Measurements from ENCODE around the gene CFAP45. TPM values are rescaled to one million over a fixed set of nuclear protein-coding genes. Genes with fewer than 3 reads are reported as not detected.

The CFAP45 gene
- total RNA-seq, 6 experiments from 2014 or later: 0.94 to 2.5 (median 1.2) TPM

DNA sequence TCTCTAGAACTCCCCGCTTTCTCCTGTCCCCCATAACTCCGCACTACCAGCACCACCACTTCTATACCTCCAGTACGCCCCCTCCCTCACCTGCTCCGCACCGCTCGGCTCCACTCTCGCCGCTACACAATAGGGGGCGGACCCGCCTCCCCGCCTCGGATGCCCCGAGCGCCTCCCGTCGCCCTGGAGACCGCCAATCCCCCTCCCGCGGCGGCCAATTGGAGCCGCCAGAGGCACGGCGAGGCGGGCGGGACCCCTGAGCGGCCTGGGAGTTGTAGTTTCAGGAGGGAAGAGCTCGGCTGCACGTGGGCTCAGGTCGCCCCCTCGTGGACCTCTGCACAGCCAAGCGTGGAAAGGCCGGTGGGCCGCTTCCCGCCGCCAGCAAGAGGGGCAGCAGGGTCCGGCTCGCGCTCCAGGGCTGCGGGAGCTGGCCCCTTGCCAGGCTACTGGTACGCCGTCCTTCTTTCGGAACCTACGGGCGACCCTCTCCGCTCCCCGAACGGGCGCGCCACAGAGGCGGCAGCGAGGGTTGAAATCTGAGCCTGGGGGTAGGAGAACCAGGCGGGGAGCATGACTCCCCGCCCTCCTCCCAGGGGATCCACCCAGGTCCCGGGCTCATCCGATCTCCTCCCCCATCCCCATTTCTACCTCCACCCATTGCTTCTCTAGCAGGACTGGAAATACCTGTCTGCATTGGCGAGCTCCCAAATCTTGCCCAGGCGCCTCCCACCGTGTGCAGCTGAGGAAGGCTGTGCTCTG lies 45.7 kb upstream of the CFAP45 start, which contains the start of gene IGSF9:
Gene IGSF9 (minus strand): TSS at position 131 of the 759 bp plus-strand sequence. CDS start 2,159 bp downstream, outside the sequence.
- H3K4me3 Mint-ChIP-seq: peak within 1 kb of the TSS; percentile 71
- H3K4me1 Mint-ChIP-seq (ENCODE audit: low read depth): peaks cover 9% of the 10 kb centered on the region; the same call in 1 of the 2 replicates
- DNase-seq: peak; percentile 6
- no peaks in the 10 kb centered on the region for H3K9me3 Mint-ChIP-seq
- peaks cover 41% of the 10 kb centered on the region for H3K27me3 Mint-ChIP-seq (ENCODE audit: insufficient read depth)
- no peak within 1 kb of the TSS for H3K27ac Mint-ChIP-seq
- H3K36me3 Mint-ChIP-seq (ENCODE audit: low read depth): no peaks in the 10 kb centered on the region
- TF ChIP-seq, protein P1, sequence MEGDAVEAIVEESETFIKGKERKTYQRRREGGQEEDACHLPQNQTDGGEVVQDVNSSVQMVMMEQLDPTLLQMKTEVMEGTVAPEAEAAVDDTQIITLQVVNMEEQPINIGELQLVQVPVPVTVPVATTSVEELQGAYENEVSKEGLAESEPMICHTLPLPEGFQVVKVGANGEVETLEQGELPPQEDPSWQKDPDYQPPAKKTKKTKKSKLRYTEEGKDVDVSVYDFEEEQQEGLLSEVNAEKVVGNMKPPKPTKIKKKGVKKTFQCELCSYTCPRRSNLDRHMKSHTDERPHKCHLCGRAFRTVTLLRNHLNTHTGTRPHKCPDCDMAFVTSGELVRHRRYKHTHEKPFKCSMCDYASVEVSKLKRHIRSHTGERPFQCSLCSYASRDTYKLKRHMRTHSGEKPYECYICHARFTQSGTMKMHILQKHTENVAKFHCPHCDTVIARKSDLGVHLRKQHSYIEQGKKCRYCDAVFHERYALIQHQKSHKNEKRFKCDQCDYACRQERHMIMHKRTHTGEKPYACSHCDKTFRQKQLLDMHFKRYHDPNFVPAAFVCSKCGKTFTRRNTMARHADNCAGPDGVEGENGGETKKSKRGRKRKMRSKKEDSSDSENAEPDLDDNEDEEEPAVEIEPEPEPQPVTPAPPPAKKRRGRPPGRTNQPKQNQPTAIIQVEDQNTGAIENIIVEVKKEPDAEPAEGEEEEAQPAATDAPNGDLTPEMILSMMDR (IDR thresholded peaks at IDR 0.05): peak; percentile 65

DNA sequence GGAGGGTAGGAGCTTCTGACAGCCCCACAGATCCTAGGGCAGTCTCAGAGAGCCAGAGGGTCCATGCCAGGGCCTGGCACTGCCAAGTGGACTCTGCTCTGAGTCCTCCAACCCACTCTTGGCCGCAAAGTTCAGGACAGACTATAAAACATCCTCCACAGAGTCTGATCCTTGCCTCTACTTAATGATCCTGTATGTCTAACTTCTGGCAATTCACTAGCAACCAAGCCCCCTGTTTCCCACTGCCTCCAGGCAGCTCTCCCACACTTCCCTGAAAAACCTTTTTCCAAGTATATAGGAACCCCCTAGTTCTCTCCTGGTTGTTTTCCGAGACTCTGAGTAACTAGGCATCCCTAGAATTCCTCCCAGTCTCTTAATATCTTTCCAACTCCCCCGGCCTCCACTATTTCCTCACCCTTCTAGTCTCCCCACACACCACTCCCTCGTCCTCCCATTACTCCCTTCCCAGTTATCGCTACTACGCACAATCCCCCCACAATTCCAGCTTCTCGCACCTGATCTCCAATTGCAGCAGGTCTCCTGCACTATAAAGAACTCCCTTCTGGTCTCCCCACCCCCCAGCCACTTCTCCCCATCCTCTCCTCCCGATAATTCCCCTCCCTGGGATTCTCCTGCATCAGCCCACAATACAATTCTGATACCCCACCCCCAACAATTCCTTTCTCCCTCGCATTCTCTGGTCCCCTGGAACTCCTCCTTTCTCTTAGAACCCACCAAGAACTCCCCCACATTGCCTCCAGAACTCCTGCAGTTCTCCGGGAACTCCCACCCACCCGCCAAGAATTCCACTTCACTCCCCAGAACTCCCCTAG lies 44.9 kb upstream of the CFAP45 start:
- TF ChIP-seq, protein P1 (IDR thresholded peaks at IDR 0.05): no peak
- Mint-ChIP-seq H3K9me3 (no peaks in the 10 kb centered on the region), H3K36me3 (ENCODE audit: low read depth) (no peaks in the 10 kb centered on the region), H3K27me3 (ENCODE audit: insufficient read depth) (peaks cover 42% of the 10 kb centered on the region), H3K27ac (no peak overlapping the region), H3K4me3 (peak overlapping the region; percentile 71), H3K4me1 (ENCODE audit: low read depth) (peaks cover 9% of the 10 kb centered on the region; the same call in 1 of the 2 replicates)
- DNase-seq: no peak

DNA sequence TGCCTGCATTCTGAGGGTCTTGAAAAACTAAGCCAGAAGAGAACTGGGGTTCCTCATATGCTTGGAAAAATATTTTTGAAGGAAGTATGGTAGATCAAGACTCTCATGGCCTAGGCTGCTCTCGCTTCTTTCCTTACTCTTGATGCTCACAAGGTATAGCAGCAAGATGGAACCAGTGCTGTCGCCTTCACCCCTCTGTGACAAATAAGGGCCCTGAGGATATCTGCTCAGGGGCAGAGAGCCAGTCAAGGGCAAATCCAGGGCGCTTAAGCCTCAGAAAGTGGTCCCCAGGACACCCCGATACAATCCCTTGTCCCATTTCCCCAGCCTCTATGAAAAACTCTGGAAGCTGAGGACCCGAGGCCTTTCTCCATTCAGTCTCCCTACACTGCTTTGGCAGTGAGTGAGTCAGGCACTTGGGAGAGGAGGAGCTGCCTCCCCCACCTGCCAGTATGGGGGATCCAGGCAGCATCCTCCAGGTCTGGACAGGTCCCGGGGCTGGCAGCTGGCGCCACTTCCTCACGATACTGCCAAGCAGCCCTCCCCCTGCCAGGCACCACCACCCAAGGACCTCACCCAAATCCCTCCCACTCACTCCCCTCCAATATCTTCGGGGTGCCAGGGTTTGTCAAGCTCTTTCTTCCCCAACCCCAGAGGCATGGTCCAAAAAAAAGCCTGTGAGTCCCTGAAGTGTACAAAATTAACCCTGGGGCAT lies 44.1 kb upstream of the CFAP45 start:
- peaks cover 44% of the 10 kb centered on the region for H3K27me3 Mint-ChIP-seq (ENCODE audit: insufficient read depth)
- DNase-seq: no peak
- no peaks in the 10 kb centered on the region for H3K9me3 Mint-ChIP-seq
- H3K4me1 Mint-ChIP-seq (ENCODE audit: low read depth): peaks cover 9% of the 10 kb centered on the region; the same call in 1 of the 2 replicates
- no peak overlapping the region for H3K27ac Mint-ChIP-seq
- H3K4me3 Mint-ChIP-seq: no peak overlapping the region
- TF ChIP-seq, protein P1 (IDR thresholded peaks at IDR 0.05): no peak
- no peaks in the 10 kb centered on the region for H3K36me3 Mint-ChIP-seq (ENCODE audit: low read depth)

DNA sequence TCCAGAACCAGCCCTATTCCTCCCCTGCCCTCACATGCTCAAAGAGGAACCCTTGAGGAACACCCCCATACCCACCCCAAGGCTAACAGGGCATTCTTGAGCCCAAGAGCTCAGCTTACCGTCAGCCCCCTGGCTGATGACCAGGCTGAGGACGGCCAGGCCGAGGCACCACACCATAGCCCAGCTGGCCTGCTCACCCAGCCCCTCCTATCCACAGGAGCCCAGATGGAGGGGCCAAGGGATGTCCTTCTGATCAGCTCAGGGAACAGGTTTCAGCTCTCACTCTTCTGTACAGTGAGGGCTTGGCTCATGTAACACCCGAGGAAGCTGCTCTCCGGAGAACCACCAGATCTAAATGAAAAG lies 43.3 kb upstream of the CFAP45 start:
- Mint-ChIP-seq H3K27me3 (ENCODE audit: insufficient read depth) (peaks cover 51% of the 10 kb centered on the region), H3K4me3 (no peak overlapping the region), H3K36me3 (ENCODE audit: low read depth) (no peaks in the 10 kb centered on the region), H3K9me3 (no peaks in the 10 kb centered on the region), H3K27ac (no peak overlapping the region), H3K4me1 (ENCODE audit: low read depth) (peaks cover 13% of the 10 kb centered on the region; the same call in 1 of the 2 replicates)
- TF ChIP-seq, protein P1 (IDR thresholded peaks at IDR 0.05): no peak
- DNase-seq: no peak

DNA sequence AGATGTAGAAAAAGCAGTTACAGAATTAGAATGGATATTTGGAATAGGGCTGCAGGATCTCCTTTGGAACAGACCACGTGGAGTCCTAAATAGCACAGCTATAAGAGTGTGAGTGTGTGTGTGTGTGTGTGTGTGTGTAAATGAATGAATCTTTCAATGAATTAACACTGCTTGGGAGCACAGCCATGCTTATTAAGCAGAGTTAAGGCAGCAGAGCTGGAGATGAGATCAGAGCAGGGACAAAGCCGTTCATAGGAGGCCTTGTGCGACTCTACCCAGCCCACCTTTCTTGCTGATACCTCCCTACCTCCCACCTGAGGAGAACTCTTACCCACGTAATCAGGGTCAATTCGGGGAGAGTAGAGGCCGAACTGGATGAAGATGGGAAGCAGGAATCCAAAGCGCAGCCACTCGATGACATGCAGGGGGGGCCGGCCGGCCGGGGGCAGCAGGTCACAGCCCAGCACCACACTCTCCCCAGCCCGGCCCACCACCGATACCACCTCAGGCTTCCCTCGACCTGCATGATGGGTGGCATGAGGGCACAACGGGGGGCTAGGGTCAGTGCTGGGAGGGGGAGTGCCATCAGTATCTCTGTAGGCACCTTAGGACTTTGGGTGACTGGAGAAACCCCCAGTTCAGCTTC lies 42.8 kb upstream of the CFAP45 start:
- no peaks in the 10 kb centered on the region for H3K9me3 Mint-ChIP-seq
- TF ChIP-seq, protein P1 (IDR thresholded peaks at IDR 0.05): no peak
- H3K27ac Mint-ChIP-seq: no peak overlapping the region
- H3K4me1 Mint-ChIP-seq (ENCODE audit: low read depth): peaks cover 17% of the 10 kb centered on the region; the same call in 1 of the 2 replicates
- no peak for DNase-seq
- H3K4me3 Mint-ChIP-seq: no peak overlapping the region
- peaks cover 51% of the 10 kb centered on the region for H3K27me3 Mint-ChIP-seq (ENCODE audit: insufficient read depth)
- H3K36me3 Mint-ChIP-seq (ENCODE audit: low read depth): no peaks in the 10 kb centered on the region
